Small intestine (tissue), 7 donors: ENCODE data around the gene SNX30. TPM values are rescaled to one million over a fixed set of nuclear protein-coding genes. Genes with fewer than 3 reads are reported as not detected.

Source experiments
- DNase-seq, 2 donors: peaks; one replicate each; pipeline versions ENCODE4 v3.0.0 to v3.0.0-alpha.2; 2013
- FAIRE-seq: peaks from 2 replicates; lab custom pipeline; 2012; peaks lifted over from hg19 to GRCh38; lab: Jason Lieb, UNC
- H3K27ac ChIP-seq, 3 donors: one replicate each; pipeline ENCODE4 v1.5.1; 2013; ENCODE audit warnings: low read length in 2 of 3, mild to moderate bottlenecking in 2 of 3, control low read depth in 1 of 3, inconsistent platforms in 1 of 3, low read depth in 1 of 3, moderate library complexity in 1 of 3
- H3K27me3 ChIP-seq, 3 donors: one replicate each; pipeline ENCODE4 v1.6.1; 2013; ENCODE audit warnings: low read length in 3 of 3, inconsistent platforms in 1 of 3; ENCODE audit not compliant: control insufficient read depth in 3 of 3, insufficient read depth in 3 of 3
- H3K36me3 ChIP-seq, 3 donors: one replicate each; pipeline ENCODE4 v1.6.1; 2013; ENCODE audit warnings: low read length in 3 of 3, inconsistent platforms in 1 of 3, low read depth in 1 of 3, mild to moderate bottlenecking in 1 of 3, moderate library complexity in 1 of 3; ENCODE audit not compliant: control insufficient read depth in 3 of 3, insufficient read depth in 2 of 3
- H3K4me1 ChIP-seq, 3 donors: one replicate each; pipeline ENCODE4 v1.6.1; 2013; ENCODE audit warnings: low read length in 2 of 3, inconsistent platforms in 1 of 3, low read depth in 1 of 3, mild to moderate bottlenecking in 1 of 3, moderate library complexity in 1 of 3; ENCODE audit not compliant: control insufficient read depth in 3 of 3, insufficient read depth in 2 of 3
- H3K4me3 ChIP-seq, 3 donors: one replicate each; pipeline ENCODE4 v1.5.1; 2013; ENCODE audit warnings: low read length in 3 of 3, control low read depth in 1 of 3, inconsistent platforms in 1 of 3, low read depth in 1 of 3, mild to moderate bottlenecking in 1 of 3, moderate library complexity in 1 of 3
- H3K9me3 ChIP-seq, 2 donors: one replicate each; pipeline ENCODE4 v1.6.1; 2013; ENCODE audit warnings: low read depth in 1 of 2, low read length in 1 of 2; ENCODE audit not compliant: control insufficient read depth in 2 of 2, insufficient read depth in 1 of 2
- WGBS, 3 donors: extraction: QIAGEN DNeasy Blood & Tissue Kit; methylation state at CpG; one replicate each; pipeline ENCODE4 v1.1.7; 2013; 5-methylcytosine and 5-hydroxymethylcytosine counted together
- polyA plus RNA-seq, 4 donors: library from polyadenylated mRNA; stranded (reverse) in 3 of 4; unstranded in 1 of 4; fragments of 200-250 nt in 3 of 4; fragments of 120-200 nt in 1 of 4; gene quantifications; one replicate each; pipeline versions ENCODE4 v1.2.1 to v1.2.3, GENCODE V29; 2013
- donor health status: healthy with polysubstance abuse.
- donor health status: control.
- donor health status: control.
- donor health status: Bipolar disorder and iron deficiency.
- donor health status: healthy.

SNX30 gene
- polyA plus RNA-seq, 4 donors = 5.1 to 24.9 (median 6.8) TPM

GRCh38 chr9:112811518-112811917 lies 61.0 kb downstream of the SNX30 start:
- 86 to 91% (median 88%) methylated on average over 6 of the region's 6 CpGs for WGBS, 3 donors
- Histone ChIP-seq H3K36me3 (peaks cover 0 to 12% (median 2%) of the 10 kb centered on the region in 3 donors), H3K27me3 (no peaks in the 10 kb centered on the region), H3K4me1 (no peaks in the 10 kb centered on the region), H3K27ac (no peak overlapping the region), H3K4me3 (no peak overlapping the region), H3K9me3 (no peaks in the 10 kb centered on the region)
- FAIRE-seq = no peak
- DNase-seq = no peak

- WGBS, 3 donors = 84 to 92% (median 85%) methylated on average over 8 of the region's 8 CpGs
- FAIRE-seq = no peak
- no peak overlapping the region for H3K27ac ChIP-seq
- DNase-seq = no peak
- no peaks in the 10 kb centered on the region for H3K27me3 ChIP-seq
- no peaks in the 10 kb centered on the region for H3K4me1 ChIP-seq
- H3K9me3 ChIP-seq = no peaks in the 10 kb centered on the region
- peaks cover 0 to 15% (median 0%) of the 10 kb centered on the region in 3 donors for H3K36me3 ChIP-seq
- no peak overlapping the region for H3K4me3 ChIP-seq
Measured at GRCh38 chr9:112815868-112816267, 65.3 kb downstream of the SNX30 start.

- Histone ChIP-seq H3K36me3 (peaks cover 0 to 15% (median 0%) of the 10 kb centered on the region in 3 donors), H3K9me3 (no peaks in the 10 kb centered on the region), H3K27ac (no peak overlapping the region), H3K4me1 (no peaks in the 10 kb centered on the region), H3K27me3 (no peaks in the 10 kb centered on the region), H3K4me3 (no peak overlapping the region)
- DNase-seq (no peak), FAIRE-seq (no peak)
- 87 to 92% (median 89%) methylated on average over 5 of the region's 5 CpGs for WGBS, 3 donors
Measured at GRCh38 chr9:112817860-112818203, 67.3 kb downstream of the SNX30 start.

GRCh38 chr9:112819635-112820496 lies 69.3 kb downstream of the SNX30 start:
- 46 to 69% (median 52%) methylated on average over 7 of the region's 7 CpGs for WGBS, 3 donors
- peak; percentile 72 to 73 for DNase-seq

GRCh38 chr9:112820881-112821280 lies 70.3 kb downstream of the SNX30 start:
- no peaks in the 10 kb centered on the region for H3K27me3 ChIP-seq
- whole genome bisulfite sequencing, 3 donors = 83 to 90% (median 85%) methylated on average over 4 of the region's 4 CpGs
- H3K4me1 ChIP-seq = no peaks in the 10 kb centered on the region
- no peak overlapping the region for H3K27ac ChIP-seq
- no peaks in the 10 kb centered on the region for H3K9me3 ChIP-seq
- no peak for FAIRE-seq
- no peak for DNase-seq
- peaks cover 0 to 16% (median 1%) of the 10 kb centered on the region in 3 donors for H3K36me3 ChIP-seq
- H3K4me3 ChIP-seq = no peak overlapping the region

More at GRCh38 chr9:112819635-112820496, 69.3 kb downstream of the SNX30 start:
- no peaks in the 10 kb centered on the region for H3K9me3 ChIP-seq
- H3K4me3 ChIP-seq = no peak overlapping the region
- peaks cover 0 to 13% (median 0%) of the 10 kb centered on the region in 3 donors for H3K36me3 ChIP-seq
- no peak overlapping the region for H3K27ac ChIP-seq
- H3K4me1 ChIP-seq = no peaks in the 10 kb centered on the region
- FAIRE-seq = no peak
- H3K27me3 ChIP-seq = no peaks in the 10 kb centered on the region

GRCh38 chr9:112822618-112823017 lies 72.1 kb downstream of the SNX30 start:
- Histone ChIP-seq H3K27ac (no peak overlapping the region), H3K4me3 (no peak overlapping the region), H3K9me3 (no peaks in the 10 kb centered on the region), H3K4me1 (no peaks in the 10 kb centered on the region), H3K36me3 (peaks cover 0 to 16% (median 4%) of the 10 kb centered on the region in 3 donors), H3K27me3 (no peaks in the 10 kb centered on the region)
- FAIRE-seq (no peak), DNase-seq (no peak)
- WGBS, 3 donors = 83 to 90% (median 85%) methylated on average over 3 of the region's 3 CpGs

GRCh38 chr9:112823257-112823656 lies 72.7 kb downstream of the SNX30 start:
- H3K27ac ChIP-seq = no peak overlapping the region
- peaks cover 0 to 11% (median 4%) of the 10 kb centered on the region in 3 donors for H3K36me3 ChIP-seq
- 61 to 80% (median 79%) methylated on average over 3 of the region's 3 CpGs for WGBS, 3 donors
- DNase-seq (no peak), FAIRE-seq (no peak)
- H3K4me3 ChIP-seq = no peak overlapping the region
- no peaks in the 10 kb centered on the region for H3K4me1 ChIP-seq
- H3K27me3 ChIP-seq = no peaks in the 10 kb centered on the region
- no peaks in the 10 kb centered on the region for H3K9me3 ChIP-seq

GRCh38 chr9:112831281-112831851 lies 80.8 kb downstream of the SNX30 start:
- DNase-seq (peak in 1 of 2 donors; percentile 27), FAIRE-seq (no peak)
- H3K27me3 ChIP-seq = no peaks in the 10 kb centered on the region
- peak overlapping the region in 1 of 3 donors; percentile 52 for H3K27ac ChIP-seq
- 57 to 64% (median 58%) methylated on average over 5 of the region's 5 CpGs for WGBS, 3 donors
- H3K36me3 ChIP-seq = peaks cover 0 to 17% (median 5%) of the 10 kb centered on the region in 3 donors
- H3K4me1 ChIP-seq = peaks cover 2 to 14% (median 5%) of the 10 kb centered on the region in 3 donors
- H3K9me3 ChIP-seq = no peaks in the 10 kb centered on the region
- no peak overlapping the region for H3K4me3 ChIP-seq
